Measurements from ENCODE around the gene MYBPC1.

DNA sequence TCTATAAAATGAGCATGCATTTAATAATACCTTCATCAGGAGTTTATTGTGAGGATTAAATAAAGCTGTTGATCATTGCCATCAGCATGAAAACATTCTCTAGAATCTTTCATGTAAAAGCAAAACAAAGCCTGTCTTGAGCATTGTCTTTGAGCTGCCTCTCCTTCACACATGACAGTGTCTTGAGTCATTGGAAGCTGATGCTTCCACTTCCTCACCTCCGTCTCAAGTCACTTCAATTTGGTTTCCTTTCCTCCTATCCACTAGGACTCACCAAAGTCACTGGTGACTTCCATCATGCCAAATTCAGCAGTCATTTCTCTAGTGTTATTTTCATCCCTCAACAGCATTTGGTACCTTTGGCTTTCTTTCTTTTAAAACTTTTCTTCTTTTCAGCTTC lies 31.6 kb upstream of the MYBPC1 start:
- TF ChIP-seq, protein P1, sequence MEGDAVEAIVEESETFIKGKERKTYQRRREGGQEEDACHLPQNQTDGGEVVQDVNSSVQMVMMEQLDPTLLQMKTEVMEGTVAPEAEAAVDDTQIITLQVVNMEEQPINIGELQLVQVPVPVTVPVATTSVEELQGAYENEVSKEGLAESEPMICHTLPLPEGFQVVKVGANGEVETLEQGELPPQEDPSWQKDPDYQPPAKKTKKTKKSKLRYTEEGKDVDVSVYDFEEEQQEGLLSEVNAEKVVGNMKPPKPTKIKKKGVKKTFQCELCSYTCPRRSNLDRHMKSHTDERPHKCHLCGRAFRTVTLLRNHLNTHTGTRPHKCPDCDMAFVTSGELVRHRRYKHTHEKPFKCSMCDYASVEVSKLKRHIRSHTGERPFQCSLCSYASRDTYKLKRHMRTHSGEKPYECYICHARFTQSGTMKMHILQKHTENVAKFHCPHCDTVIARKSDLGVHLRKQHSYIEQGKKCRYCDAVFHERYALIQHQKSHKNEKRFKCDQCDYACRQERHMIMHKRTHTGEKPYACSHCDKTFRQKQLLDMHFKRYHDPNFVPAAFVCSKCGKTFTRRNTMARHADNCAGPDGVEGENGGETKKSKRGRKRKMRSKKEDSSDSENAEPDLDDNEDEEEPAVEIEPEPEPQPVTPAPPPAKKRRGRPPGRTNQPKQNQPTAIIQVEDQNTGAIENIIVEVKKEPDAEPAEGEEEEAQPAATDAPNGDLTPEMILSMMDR (IDR thresholded peaks at IDR 0.05): no peak
- no peak for TF ChIP-seq ZFX (IDR thresholded peaks at IDR 0.05; ENCODE audit: borderline replicate concordance)
